ENCODE results near the gene RGS17.
"Not testable (repeated sequence)": the region's sequence is repeated elsewhere in the genome, so short reads cannot be mapped to it uniquely, and the experiment has no call there.

Gene RGS17

GRCh38 chr6:153031335-153031955, 99.6 kb downstream of the RGS17 start:
- DNase-seq (ENCODE audit: low read depth): no peak

- no peak for DNase-seq (ENCODE audit: low read depth)
Measured at GRCh38 chr6:153028963-153029362, 102.1 kb downstream of the RGS17 start.

DNA sequence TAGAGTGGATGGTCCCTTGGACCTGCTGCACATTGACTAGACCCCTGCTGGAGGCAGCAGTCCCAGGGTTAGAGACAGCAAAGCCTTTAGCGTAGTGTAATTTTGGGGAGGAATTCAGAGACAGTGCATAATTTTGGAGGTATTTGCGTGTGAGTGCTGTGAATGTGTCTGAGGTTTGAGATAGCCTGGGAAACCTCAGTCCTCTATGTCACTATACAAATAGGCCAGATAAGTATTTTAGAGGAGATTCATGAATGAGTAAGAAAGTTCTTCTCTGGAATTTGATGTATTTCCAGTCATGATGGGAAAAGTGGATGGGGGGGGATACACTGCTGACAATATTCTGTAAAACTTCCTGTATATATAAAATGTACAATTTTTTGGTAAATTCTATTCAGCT, 102.8 kb downstream of the RGS17 start:
- no peak for DNase-seq (ENCODE audit: low read depth)

GRCh38 chr6:153027480-153027879, 103.6 kb downstream of the RGS17 start:
- DNase-seq (ENCODE audit: low read depth): no peak

GRCh38 chr6:153024709-153025017, 106.4 kb downstream of the RGS17 start:
- DNase-seq (ENCODE audit: low read depth): no peak

DNA sequence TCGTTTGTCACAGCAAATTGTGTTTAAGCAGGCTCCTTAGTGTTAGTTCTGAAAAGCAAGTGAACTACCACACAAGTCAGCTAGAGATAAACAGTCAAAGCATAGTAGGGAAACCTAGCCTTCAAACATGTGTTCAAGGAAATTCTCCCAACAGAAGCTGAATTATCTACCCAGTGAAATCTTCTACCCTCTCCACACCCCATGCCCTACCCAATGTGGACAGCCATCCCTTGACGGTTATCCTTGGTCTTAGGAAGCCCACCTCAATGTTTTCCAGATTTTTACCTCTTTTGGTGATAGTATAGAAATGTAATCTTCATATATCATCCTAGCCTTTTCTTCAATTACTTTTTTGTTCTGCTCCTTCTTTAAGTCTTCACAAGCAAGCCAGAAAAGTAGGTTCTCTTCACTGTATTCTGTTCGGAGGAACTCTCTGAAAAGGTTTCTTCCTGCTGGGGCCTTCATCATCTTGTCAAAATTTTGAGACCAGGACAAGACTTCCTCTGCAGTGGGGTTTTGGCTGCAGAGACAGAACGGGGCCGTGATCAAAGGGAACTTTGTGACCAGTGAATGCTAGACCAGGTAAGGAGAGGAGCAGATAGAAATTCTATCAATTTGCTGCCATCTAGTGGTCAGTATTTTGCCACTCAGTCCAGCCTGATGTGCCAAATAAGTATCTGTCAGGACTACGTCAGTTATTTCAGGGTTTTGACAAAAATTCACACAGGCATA, 106.9 kb downstream of the RGS17 start:
- DNase-seq (ENCODE audit: low read depth): no peak

DNA sequence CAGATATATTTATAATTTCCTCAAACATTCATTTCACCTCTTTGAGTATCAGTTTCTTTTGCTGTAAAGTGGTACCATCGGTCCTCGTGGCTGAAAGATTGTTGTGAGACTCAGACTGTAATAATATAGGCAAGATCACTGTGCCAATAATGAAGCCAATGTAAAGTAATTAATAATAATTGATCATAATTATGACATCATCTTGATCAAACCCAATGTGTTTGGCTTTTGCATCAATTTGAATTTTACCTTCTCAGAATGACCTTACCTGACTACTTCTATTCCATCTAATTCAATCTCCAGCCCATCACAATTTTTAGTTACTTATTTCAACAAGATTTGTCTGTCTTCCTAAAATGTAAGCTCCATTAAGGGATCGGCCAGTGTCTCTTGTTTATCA, 112.7 kb downstream of the RGS17 start:
- no peak for DNase-seq (ENCODE audit: low read depth)

DNA sequence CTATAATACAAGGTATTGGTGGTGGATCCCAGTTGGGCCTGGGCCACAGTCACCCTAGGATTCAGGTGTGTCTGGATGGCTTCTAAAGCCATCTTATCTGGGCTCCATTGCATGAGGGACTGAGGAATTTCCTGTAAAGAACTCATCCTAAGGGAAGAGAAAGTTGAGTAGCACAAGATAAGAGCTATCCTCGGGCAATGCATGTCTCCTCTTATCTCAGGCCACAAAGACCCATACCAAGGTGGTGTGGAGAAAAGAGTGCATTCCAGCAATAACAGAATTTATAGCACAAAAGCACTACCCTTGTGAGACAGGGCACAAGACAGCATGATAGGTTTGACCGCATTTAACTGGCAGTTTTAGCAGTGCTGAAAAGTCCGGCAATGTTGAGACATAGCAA, 114.2 kb downstream of the RGS17 start:
- DNase-seq (ENCODE audit: low read depth): no peak

DNA sequence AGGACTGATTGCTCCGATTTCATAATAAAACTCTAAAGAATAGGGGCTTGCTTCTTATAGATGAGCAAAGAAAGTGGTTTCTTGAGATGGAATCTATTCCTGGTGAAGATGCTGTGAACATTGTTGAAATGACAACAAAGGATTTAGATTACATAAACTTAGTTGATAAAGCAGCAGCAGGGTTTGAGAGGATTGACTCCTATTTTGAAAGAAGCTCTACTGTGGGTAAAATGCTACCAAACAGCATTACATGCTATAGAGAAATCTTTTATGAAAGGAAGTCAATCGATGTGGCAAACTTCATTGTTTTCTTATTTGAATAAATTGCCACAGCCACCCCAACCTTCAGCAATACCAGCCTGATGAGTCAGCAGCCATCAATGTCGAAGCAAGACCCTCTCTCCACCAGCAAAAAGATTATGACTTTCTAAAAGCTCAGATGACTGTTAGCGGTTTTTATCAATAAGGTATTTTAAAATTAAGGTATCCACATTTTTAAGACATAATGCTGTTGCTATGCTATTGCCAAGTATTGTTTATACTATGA, 115.9 kb downstream of the RGS17 start:
- DNase-seq (ENCODE audit: low read depth): no peak

GRCh38 chr6:153013438-153013837, 117.6 kb downstream of the RGS17 start:
- no peak for DNase-seq (ENCODE audit: low read depth)

DNA sequence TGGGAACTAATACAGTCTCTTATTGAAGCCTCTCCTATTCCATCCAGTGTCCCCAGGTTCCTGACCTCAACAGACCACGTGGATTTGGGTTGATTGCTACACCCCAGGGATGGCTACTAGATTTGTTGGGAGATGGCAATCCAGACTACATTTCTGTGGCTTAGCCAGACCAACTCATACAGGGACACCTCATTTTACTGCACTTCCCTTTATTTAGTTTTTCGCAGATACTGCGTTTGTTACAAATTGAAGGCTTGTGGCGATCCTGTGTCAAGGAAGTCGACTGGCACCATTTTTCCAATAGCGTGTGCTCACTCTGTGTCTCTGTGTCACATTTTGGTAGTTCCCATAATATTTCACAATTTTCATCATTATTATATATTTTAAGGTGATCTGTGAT, 118.2 kb downstream of the RGS17 start:
- DNase-seq (ENCODE audit: low read depth): no peak

GRCh38 chr6:153003366-153003690, 127.8 kb downstream of the RGS17 start:
- DNase-seq (ENCODE audit: low read depth): no peak

- peak; percentile 93 for DNase-seq (ENCODE audit: low read depth)
Measured at GRCh38 chr6:153002613-153003365, 128.3 kb downstream of the RGS17 start, which contains the start of gene MTRF1L. TSS of gene MTRF1L (minus strand) at chr6:153002709. CDS start at chr6:153002685, 24 bp downstream.

- DNase-seq (ENCODE audit: low read depth): no peak
Measured at GRCh38 chr6:153001767-153002612, 129.1 kb downstream of the RGS17 start.

GRCh38 chr6:153000790-153001189, 130.3 kb downstream of the RGS17 start:
- DNase-seq (ENCODE audit: low read depth): not testable (repeated sequence)

DNA sequence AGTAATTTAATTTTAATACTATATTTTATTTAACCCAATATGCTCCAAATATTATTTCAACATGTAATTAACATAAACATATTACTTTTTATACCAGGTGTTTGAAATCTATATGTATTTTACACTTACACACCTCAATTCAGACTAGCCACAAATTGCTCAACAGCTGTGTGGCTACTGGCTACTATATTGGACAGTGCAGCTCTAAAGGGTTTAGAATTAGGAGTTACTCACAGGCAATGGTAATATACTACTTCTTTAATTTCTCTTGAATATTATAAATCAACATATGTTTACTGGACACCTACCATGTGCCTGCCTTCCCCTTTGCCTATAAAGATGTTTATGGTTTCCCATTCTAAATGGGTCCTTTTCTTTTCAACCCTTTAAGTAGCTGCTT, 130.8 kb downstream of the RGS17 start:
- no peak for DNase-seq (ENCODE audit: low read depth)

- not testable (repeated sequence) for DNase-seq (ENCODE audit: low read depth)
Measured at GRCh38 chr6:152999538-152999937, 131.5 kb downstream of the RGS17 start.

DNA sequence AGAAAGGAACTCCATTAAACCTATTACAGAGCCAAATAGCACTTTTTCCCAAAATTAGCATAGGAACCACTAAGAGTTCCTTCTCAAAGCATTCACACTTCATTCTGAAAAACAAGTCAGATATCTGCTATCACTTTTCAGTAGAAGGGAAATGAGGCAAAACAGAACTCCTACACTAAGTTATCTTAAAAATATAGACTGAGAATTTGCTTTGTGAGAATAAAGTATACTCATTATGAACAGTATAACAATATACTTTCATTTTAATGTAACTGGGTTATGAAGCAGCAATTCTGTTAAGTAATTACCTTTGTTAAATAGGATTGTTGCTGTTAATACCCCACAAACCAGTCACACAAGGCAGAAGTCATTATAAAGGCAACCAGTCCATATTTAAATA, 137.2 kb downstream of the RGS17 start:
- no peak for DNase-seq (ENCODE audit: low read depth)

- no peak for DNase-seq (ENCODE audit: low read depth)
Measured at GRCh38 chr6:152993431-152993830, 137.7 kb downstream of the RGS17 start.

- no peak for DNase-seq (ENCODE audit: low read depth)
Measured at GRCh38 chr6:152986978-152987377, 144.1 kb downstream of the RGS17 start.

DNA sequence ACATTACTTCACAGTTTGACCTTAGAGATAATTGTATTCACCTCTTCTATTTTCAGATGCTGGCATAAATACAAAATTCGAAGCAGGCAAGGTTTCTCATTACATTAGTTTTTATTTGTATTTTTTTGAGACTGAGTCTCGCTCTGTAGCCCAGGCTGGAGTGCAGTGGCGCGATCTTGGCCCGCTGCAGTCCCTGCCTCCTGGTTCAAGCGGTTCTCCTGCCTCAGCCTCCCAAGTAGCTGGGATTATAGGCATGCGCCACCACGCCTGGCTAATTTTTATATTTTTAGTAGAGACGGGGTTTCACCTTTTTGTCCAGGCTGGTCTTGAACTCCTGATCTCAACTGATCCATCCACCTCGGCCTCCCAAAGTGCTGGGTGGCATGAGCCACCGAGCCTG, 145.8 kb downstream of the RGS17 start:
- DNase-seq (ENCODE audit: low read depth): not testable (repeated sequence)

DNA sequence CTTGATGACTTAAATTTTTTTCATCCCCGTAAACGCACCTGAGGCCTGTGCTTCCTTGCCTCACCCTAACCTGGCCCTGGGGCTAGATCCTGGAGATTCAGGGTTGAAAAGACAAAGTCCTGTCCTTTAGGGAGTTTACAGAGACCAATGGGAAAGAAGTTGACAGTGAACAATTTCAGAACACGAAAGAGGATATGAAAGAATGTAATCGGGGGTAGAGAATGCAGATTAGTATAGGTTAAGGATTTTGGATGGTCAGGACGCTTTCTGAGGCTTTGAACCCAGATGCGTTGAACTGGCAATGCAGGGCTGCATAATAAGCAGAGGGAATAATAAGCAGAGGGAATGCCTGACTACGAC, 146.6 kb downstream of the RGS17 start:
- DNase-seq (ENCODE audit: low read depth): no peak
